SK-N-MC (cell line): ENCODE data around the gene SLC52A3.

Source experiments
- DNase-seq: peaks from one replicate; pipeline ENCODE4 v3.0.0-alpha.2; 2011; ENCODE audit warnings: low read depth, low spot score
- H3K27ac ChIP-seq: fragments of 200-600 bp; sonication (generic); 2 replicates; pipeline ENCODE4 v1.5.1; 2016; ENCODE audit warnings: mixed run types
- H3K36me3 ChIP-seq: fragments of 200-600 bp; sonication (generic); 2 replicates; pipeline ENCODE4 v1.6.1; 2017; ENCODE audit warnings: antibody characterized with exemption, low read length, mixed read lengths; ENCODE audit not compliant: insufficient read depth
- H3K4me3 ChIP-seq: fragments of 200-600 bp; sonication (generic); 2 replicates; pipeline ENCODE4 v1.5.1; 2016
- H3K9ac ChIP-seq: fragments of 200-600 bp; sonication (generic); 2 replicates; pipeline ENCODE4 v1.8.0; 2017; ENCODE audit warnings: mixed run types, mixed read lengths; ENCODE audit not compliant: insufficient read length
- H3K9me3 ChIP-seq: fragments of 200-600 bp; sonication (generic); 2 replicates; pipeline ENCODE4 v1.6.1; 2017; ENCODE audit warnings: low read depth, mild to moderate bottlenecking, antibody characterized with exemption, low read length, moderate library complexity, mixed read lengths
- EZH2 ChIP-seq: fragments of 200-600 bp; sonication (generic); IDR thresholded peaks from one replicate; pipeline ENCODE4 v1.6.1; 2017; ENCODE audit warnings: antibody characterized with exemption
- FOXP2 ChIP-seq: optimal IDR thresholded peaks from 2 replicates; pipeline ENCODE3; 2011; ENCODE audit warnings: mild to moderate bottlenecking, moderate library complexity; ENCODE audit not compliant: insufficient read depth; ENCODE audit errors: extremely low read length, control extremely low read depth
- POLR2AphosphoS5 ChIP-seq: IDR thresholded peaks from 2 replicates; pipeline ENCODE4 v1.6.1; 2012; ENCODE audit warnings: mild to moderate bottlenecking, low read depth, low read length, borderline replicate concordance

SLC52A3 gene

DNA sequence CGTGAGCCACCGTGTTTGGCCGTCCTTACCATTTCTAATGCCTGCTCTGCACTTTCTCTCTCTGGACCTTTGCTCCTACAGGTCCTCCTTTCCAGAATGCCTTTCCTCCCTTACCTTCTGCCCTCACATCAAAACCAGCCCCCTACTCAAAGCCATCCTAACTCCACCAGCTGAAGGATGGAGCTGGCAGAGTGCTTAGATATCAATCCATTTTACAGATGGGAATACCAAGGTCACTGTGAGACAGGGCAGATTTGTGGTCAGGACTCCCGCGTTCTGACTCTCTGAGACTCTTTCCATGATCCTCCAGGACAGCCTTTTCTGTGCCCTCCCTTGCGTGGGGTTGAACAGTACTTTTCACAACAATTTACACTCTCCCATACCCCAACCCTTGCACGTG is 51.0 kb downstream of the SLC52A3 start:
- no peak overlapping the region for H3K4me3 ChIP-seq
- no peaks in the 10 kb centered on the region for H3K9me3 ChIP-seq
- no peaks in the 10 kb centered on the region for H3K36me3 ChIP-seq
- no peak for TF ChIP-seq EZH2
- no peak for TF ChIP-seq POLR2AphosphoS5
- TF ChIP-seq FOXP2: no peak
- no peak overlapping the region for H3K9ac ChIP-seq
- H3K27ac ChIP-seq: no peak overlapping the region
- DNase-seq: no peak

GRCh38 chr20:714453-714852 is 53.8 kb downstream of the SLC52A3 start:
- H3K4me3 ChIP-seq: no peak overlapping the region
- DNase-seq: no peak
- TF ChIP-seq EZH2 (no peak), POLR2AphosphoS5 (no peak), FOXP2 (no peak)
- no peak overlapping the region for H3K27ac ChIP-seq
- H3K9me3 ChIP-seq: no peaks in the 10 kb centered on the region
- H3K9ac ChIP-seq: no peak overlapping the region
- no peaks in the 10 kb centered on the region for H3K36me3 ChIP-seq

GRCh38 chr20:711576-711975 is 56.7 kb downstream of the SLC52A3 start:
- H3K36me3 ChIP-seq: no peaks in the 10 kb centered on the region
- no peak for TF ChIP-seq EZH2
- no peak for TF ChIP-seq FOXP2
- TF ChIP-seq POLR2AphosphoS5: no peak
- DNase-seq: no peak

GRCh38 chr20:710780-711450 is 57.4 kb downstream of the SLC52A3 start:
- DNase-seq: no peak
- no peaks in the 10 kb centered on the region for H3K36me3 ChIP-seq
- TF ChIP-seq POLR2AphosphoS5 (no peak), FOXP2 (no peak), EZH2 (no peak)
- no peaks in the 10 kb centered on the region for H3K9me3 ChIP-seq
- no peak overlapping the region for H3K27ac ChIP-seq
- no peak overlapping the region for H3K4me3 ChIP-seq
- no peak overlapping the region for H3K9ac ChIP-seq

More at GRCh38 chr20:711576-711975, 56.7 kb downstream of the SLC52A3 start:
- H3K9me3 ChIP-seq: no peaks in the 10 kb centered on the region
- no peak overlapping the region for H3K27ac ChIP-seq
- no peak overlapping the region for H3K4me3 ChIP-seq
- H3K9ac ChIP-seq: no peak overlapping the region
